Measurements from ENCODE around the gene RNF180.
A peak's percentile ranks its signal among the peaks of the same experiment; 100 is the strongest.

RNF180 gene

GRCh38 chr5:64144425-64145215, 21.0 kb upstream of the RNF180 start:
- no peak overlapping the region for H3K18ac ChIP-seq (ENCODE audit: low read depth in 1 of 2, low read length in 2 of 2)
- no peak overlapping the region for H2AK5ac ChIP-seq (ENCODE audit: low read length, severe bottlenecking)
- no peak overlapping the region for H2BK15ac ChIP-seq (ENCODE audit: low read depth, poor library complexity, severe bottlenecking)
- H2AFZ ChIP-seq (ENCODE audit: low read depth, low read length) = no peak overlapping the region
- H2BK5ac ChIP-seq (ENCODE audit: low read depth, low read length, poor library complexity, severe bottlenecking) = no peak overlapping the region
- H3K36me3 ChIP-seq (ENCODE audit: control insufficient read depth in 1 of 2, insufficient read depth in 2 of 2, low read depth in 1 of 2, low read length in 2 of 2) = no peaks in the 10 kb centered on the region
- no peak for DNase-seq
- H3K4me2 ChIP-seq (ENCODE audit: low read length, poor library complexity, severe bottlenecking) = no peak overlapping the region
- WGBS = 100% methylated on average over 1 of the region's 1 CpG
- no peak overlapping the region for H3K14ac ChIP-seq (ENCODE audit: low read length in 2 of 2)
- H3K9me3 ChIP-seq (ENCODE audit: control insufficient read depth, low read length) = no peaks in the 10 kb centered on the region
- peak overlapping the region in 1 of 2 experiments; percentile 36 for H3K4me3 ChIP-seq (ENCODE audit: insufficient read depth in 1 of 2, low read depth in 1 of 2, low read length in 2 of 2)
- H3K27ac ChIP-seq (ENCODE audit: low read length, poor library complexity, severe bottlenecking) = no peak overlapping the region
- no peak overlapping the region for H2BK120ac ChIP-seq (ENCODE audit: low read depth, low read length)
- no peak overlapping the region for H2BK12ac ChIP-seq (ENCODE audit: low read length in 2 of 2)
- H3K4ac ChIP-seq (ENCODE audit: low read depth in 1 of 2, low read length in 2 of 2) = no peak overlapping the region
- H3K79me1 ChIP-seq (replicated peaks; ENCODE audit: low read length, poor library complexity, severe bottlenecking) = no peaks in the 10 kb centered on the region
- H3K27me3 ChIP-seq (ENCODE audit: control insufficient read depth in 1 of 2, insufficient read depth in 1 of 2, low read length in 2 of 2) = no peaks in the 10 kb centered on the region
- H4K91ac ChIP-seq (ENCODE audit: low read length) = no peak overlapping the region
- peaks cover 2% of the 10 kb centered on the region for H3K4me1 ChIP-seq (ENCODE audit: control insufficient read depth, insufficient read depth, low read depth, low read length)
- H3K9ac ChIP-seq (ENCODE audit: low read length) = peak overlapping the region; percentile 41
- no peak overlapping the region for H3K23ac ChIP-seq (ENCODE audit: low read length in 2 of 2)
- H4K8ac ChIP-seq (ENCODE audit: low read length) = no peak overlapping the region

GRCh38 chr5:64145216-64145895, 20.3 kb upstream of the RNF180 start:
- Histone ChIP-seq H2BK12ac (ENCODE audit: low read length in 2 of 2) (no peak overlapping the region), H4K91ac (ENCODE audit: low read length) (no peak overlapping the region), H4K8ac (ENCODE audit: low read length) (no peak overlapping the region), H3K9ac (ENCODE audit: low read length) (peak overlapping the region; percentile 21), H2AFZ (ENCODE audit: low read depth, low read length) (no peak overlapping the region), H3K4me2 (ENCODE audit: low read length, poor library complexity, severe bottlenecking) (no peak overlapping the region), H2AK5ac (ENCODE audit: low read length, severe bottlenecking) (no peak overlapping the region), H2BK5ac (ENCODE audit: low read depth, low read length, poor library complexity, severe bottlenecking) (no peak overlapping the region), H2BK15ac (ENCODE audit: low read depth, poor library complexity, severe bottlenecking) (no peak overlapping the region), H3K23ac (ENCODE audit: low read length in 2 of 2) (no peak overlapping the region), H3K4me3 (ENCODE audit: insufficient read depth in 1 of 2, low read depth in 1 of 2, low read length in 2 of 2) (peak overlapping the region in 1 of 2 experiments; percentile 3), H3K14ac (ENCODE audit: low read length in 2 of 2) (no peak overlapping the region), H3K79me1 (replicated peaks; ENCODE audit: low read length, poor library complexity, severe bottlenecking) (no peaks in the 10 kb centered on the region), H2BK120ac (ENCODE audit: low read depth, low read length) (no peak overlapping the region), H3K27me3 (ENCODE audit: control insufficient read depth in 1 of 2, insufficient read depth in 1 of 2, low read length in 2 of 2) (no peaks in the 10 kb centered on the region), H3K36me3 (ENCODE audit: control insufficient read depth in 1 of 2, insufficient read depth in 2 of 2, low read depth in 1 of 2, low read length in 2 of 2) (no peaks in the 10 kb centered on the region), H3K4ac (ENCODE audit: low read depth in 1 of 2, low read length in 2 of 2) (no peak overlapping the region), H3K4me1 (ENCODE audit: control insufficient read depth, insufficient read depth, low read depth, low read length) (peaks cover 2% of the 10 kb centered on the region), H3K27ac (ENCODE audit: low read length, poor library complexity, severe bottlenecking) (no peak overlapping the region), H3K18ac (ENCODE audit: low read depth in 1 of 2, low read length in 2 of 2) (no peak overlapping the region), H3K9me3 (ENCODE audit: control insufficient read depth, low read length) (no peaks in the 10 kb centered on the region)
- DNase-seq = no peak
- 65% methylated on average over 4 of the region's 4 CpGs for WGBS

GRCh38 chr5:64147379-64147778, 18.3 kb upstream of the RNF180 start:
- H3K9ac ChIP-seq (ENCODE audit: low read length) = no peak overlapping the region
- H2BK12ac ChIP-seq (ENCODE audit: low read length in 2 of 2) = no peak overlapping the region
- H2AFZ ChIP-seq (ENCODE audit: low read depth, low read length) = no peak overlapping the region
- no peak overlapping the region for H2BK5ac ChIP-seq (ENCODE audit: low read depth, low read length, poor library complexity, severe bottlenecking)
- H3K23ac ChIP-seq (ENCODE audit: low read length in 2 of 2) = no peak overlapping the region
- no peak overlapping the region for H4K8ac ChIP-seq (ENCODE audit: low read length)
- H4K91ac ChIP-seq (ENCODE audit: low read length) = no peak overlapping the region
- H3K27ac ChIP-seq (ENCODE audit: low read length, poor library complexity, severe bottlenecking) = no peak overlapping the region
- no peaks in the 10 kb centered on the region for H3K79me1 ChIP-seq (replicated peaks; ENCODE audit: low read length, poor library complexity, severe bottlenecking)
- DNase-seq = no peak
- peaks cover 2% of the 10 kb centered on the region for H3K4me1 ChIP-seq (ENCODE audit: control insufficient read depth, insufficient read depth, low read depth, low read length)
- no peak overlapping the region for H3K14ac ChIP-seq (ENCODE audit: low read length in 2 of 2)
- H2BK120ac ChIP-seq (ENCODE audit: low read depth, low read length) = no peak overlapping the region
- peaks cover 0 to 7% of the 10 kb centered on the region in 2 experiments for H3K27me3 ChIP-seq (ENCODE audit: control insufficient read depth in 1 of 2, insufficient read depth in 1 of 2, low read length in 2 of 2)
- H3K9me3 ChIP-seq (ENCODE audit: control insufficient read depth, low read length) = no peaks in the 10 kb centered on the region
- H2BK15ac ChIP-seq (ENCODE audit: low read depth, poor library complexity, severe bottlenecking) = no peak overlapping the region
- H3K4ac ChIP-seq (ENCODE audit: low read depth in 1 of 2, low read length in 2 of 2) = no peak overlapping the region
- H3K36me3 ChIP-seq (ENCODE audit: control insufficient read depth in 1 of 2, insufficient read depth in 2 of 2, low read depth in 1 of 2, low read length in 2 of 2) = no peaks in the 10 kb centered on the region
- no peak overlapping the region for H3K4me2 ChIP-seq (ENCODE audit: low read length, poor library complexity, severe bottlenecking)
- H3K4me3 ChIP-seq (ENCODE audit: insufficient read depth in 1 of 2, low read depth in 1 of 2, low read length in 2 of 2) = no peak overlapping the region
- H2AK5ac ChIP-seq (ENCODE audit: low read length, severe bottlenecking) = no peak overlapping the region
- no peak overlapping the region for H3K18ac ChIP-seq (ENCODE audit: low read depth in 1 of 2, low read length in 2 of 2)
- 77% methylated on average over 2 of the region's 2 CpGs for WGBS

- Histone ChIP-seq H3K14ac (ENCODE audit: low read length in 2 of 2) (no peak overlapping the region), H2BK15ac (ENCODE audit: low read depth, poor library complexity, severe bottlenecking) (no peak overlapping the region), H3K9ac (ENCODE audit: low read length) (no peak overlapping the region), H2BK120ac (ENCODE audit: low read depth, low read length) (no peak overlapping the region), H4K91ac (ENCODE audit: low read length) (no peak overlapping the region), H3K36me3 (ENCODE audit: control insufficient read depth in 1 of 2, insufficient read depth in 2 of 2, low read depth in 1 of 2, low read length in 2 of 2) (no peaks in the 10 kb centered on the region), H2AFZ (ENCODE audit: low read depth, low read length) (no peak overlapping the region), H3K79me1 (replicated peaks; ENCODE audit: low read length, poor library complexity, severe bottlenecking) (no peaks in the 10 kb centered on the region), H3K4me3 (ENCODE audit: insufficient read depth in 1 of 2, low read depth in 1 of 2, low read length in 2 of 2) (no peak overlapping the region), H3K18ac (ENCODE audit: low read depth in 1 of 2, low read length in 2 of 2) (no peak overlapping the region), H3K27me3 (ENCODE audit: control insufficient read depth in 1 of 2, insufficient read depth in 1 of 2, low read length in 2 of 2) (peaks cover 0 to 7% of the 10 kb centered on the region in 2 experiments), H3K4me1 (ENCODE audit: control insufficient read depth, insufficient read depth, low read depth, low read length) (peaks cover 2% of the 10 kb centered on the region), H3K27ac (ENCODE audit: low read length, poor library complexity, severe bottlenecking) (no peak overlapping the region), H4K8ac (ENCODE audit: low read length) (no peak overlapping the region), H3K23ac (ENCODE audit: low read length in 2 of 2) (no peak overlapping the region), H3K9me3 (ENCODE audit: control insufficient read depth, low read length) (peaks cover 4% of the 10 kb centered on the region), H3K4ac (ENCODE audit: low read depth in 1 of 2, low read length in 2 of 2) (no peak overlapping the region), H3K4me2 (ENCODE audit: low read length, poor library complexity, severe bottlenecking) (no peak overlapping the region), H2BK12ac (ENCODE audit: low read length in 2 of 2) (peak overlapping the region in 1 of 2 experiments; percentile 17), H2BK5ac (ENCODE audit: low read depth, low read length, poor library complexity, severe bottlenecking) (no peak overlapping the region), H2AK5ac (ENCODE audit: low read length, severe bottlenecking) (no peak overlapping the region)
- peak; percentile 52 for DNase-seq
- 22% methylated on average over 7 of the region's 7 CpGs for WGBS
These were observed 17.7 kb upstream of the RNF180 start for GRCh38 chr5:64147849-64148441.

All from mesenchymal stem cell (in vitro differentiated cells and primary cell).